ENCODE measurements around the gene JDP2. TPM values are rescaled to one million over a fixed set of nuclear protein-coding genes. Genes with fewer than 3 reads are reported as not detected.

The JDP2 gene
- total RNA-seq, 1 experiment from 2014 or later = 22.8 TPM

DNA sequence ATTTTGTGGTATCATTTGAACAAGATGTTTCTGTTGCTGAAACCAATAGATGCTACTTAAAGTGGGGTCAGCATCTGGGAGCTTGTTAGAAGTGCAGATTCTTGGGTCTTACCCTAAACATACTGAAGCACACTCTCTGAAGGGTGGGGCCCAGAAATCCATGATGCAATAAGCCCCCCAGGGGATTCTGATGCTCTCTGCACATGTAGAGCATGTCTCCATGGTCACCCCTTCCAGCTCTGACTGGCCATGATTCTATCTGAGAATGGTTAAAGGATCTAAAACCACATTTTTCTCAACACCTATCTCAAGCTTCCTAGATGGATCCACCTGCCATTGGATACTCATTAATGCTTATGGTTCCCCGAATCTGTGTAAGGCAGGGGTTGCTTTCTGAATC, 20.4 kb downstream of the JDP2 start:
- H3K4me1 Mint-ChIP-seq = peaks cover 41 to 50% of the 10 kb centered on the region in 2 experiments
- no CpG with 5 or more reads among the region's 1 CpG for WGBS (ENCODE audit: extremely low coverage, insufficient read length, low lambda C conversion rate)
- H3K9me3 ChIP-seq (ENCODE audit: control insufficient read depth, low read depth, low read length) = no peaks in the 10 kb centered on the region
- no peak overlapping the region for H3K9ac ChIP-seq (ENCODE audit: extremely low read depth, insufficient read length, low read length)
- H2BK5ac ChIP-seq (ENCODE audit: insufficient read length, low read length) = no peak overlapping the region
- H3K4me1 ChIP-seq (ENCODE audit: insufficient read depth, low read length) = peaks cover 4% of the 10 kb centered on the region; the same call in 1 of the 2 replicates
- no peaks in the 10 kb centered on the region for H3K27me3 ChIP-seq (ENCODE audit: insufficient read depth, low read length)
- H3K14ac ChIP-seq (ENCODE audit: insufficient read depth, low read length) = no peak overlapping the region
- H2BK20ac ChIP-seq (ENCODE audit: low read depth, low read length, poor library complexity, severe bottlenecking) = no peak overlapping the region
- TF ChIP-seq, protein P1, sequence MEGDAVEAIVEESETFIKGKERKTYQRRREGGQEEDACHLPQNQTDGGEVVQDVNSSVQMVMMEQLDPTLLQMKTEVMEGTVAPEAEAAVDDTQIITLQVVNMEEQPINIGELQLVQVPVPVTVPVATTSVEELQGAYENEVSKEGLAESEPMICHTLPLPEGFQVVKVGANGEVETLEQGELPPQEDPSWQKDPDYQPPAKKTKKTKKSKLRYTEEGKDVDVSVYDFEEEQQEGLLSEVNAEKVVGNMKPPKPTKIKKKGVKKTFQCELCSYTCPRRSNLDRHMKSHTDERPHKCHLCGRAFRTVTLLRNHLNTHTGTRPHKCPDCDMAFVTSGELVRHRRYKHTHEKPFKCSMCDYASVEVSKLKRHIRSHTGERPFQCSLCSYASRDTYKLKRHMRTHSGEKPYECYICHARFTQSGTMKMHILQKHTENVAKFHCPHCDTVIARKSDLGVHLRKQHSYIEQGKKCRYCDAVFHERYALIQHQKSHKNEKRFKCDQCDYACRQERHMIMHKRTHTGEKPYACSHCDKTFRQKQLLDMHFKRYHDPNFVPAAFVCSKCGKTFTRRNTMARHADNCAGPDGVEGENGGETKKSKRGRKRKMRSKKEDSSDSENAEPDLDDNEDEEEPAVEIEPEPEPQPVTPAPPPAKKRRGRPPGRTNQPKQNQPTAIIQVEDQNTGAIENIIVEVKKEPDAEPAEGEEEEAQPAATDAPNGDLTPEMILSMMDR (conservative IDR thresholded peaks at IDR 0.05) = no peak
- H2BK12ac ChIP-seq (ENCODE audit: insufficient read length, low read depth, low read length) = no peak overlapping the region
- no peak overlapping the region for H2BK120ac ChIP-seq (ENCODE audit: low read depth, low read length, poor library complexity, severe bottlenecking)
- peaks cover 0 to 17% (median 16%) of the 10 kb centered on the region in 3 experiments; a peak in 5 of 7 replicates for H3K36me3 Mint-ChIP-seq (ENCODE audit: insufficient read depth in 1 of 3, low read depth in 3 of 3)
- no peak overlapping the region for H4K91ac ChIP-seq (ENCODE audit: insufficient read length, low read depth, low read length)
- H4K20me1 ChIP-seq (ENCODE audit: control insufficient read depth, insufficient read depth, insufficient read length) = no peaks in the 10 kb centered on the region
- no peak overlapping the region for H2BK15ac ChIP-seq (ENCODE audit: low read depth, low read length)
- H3K79me1 ChIP-seq (ENCODE audit: insufficient read depth, low read depth, low read length, poor library complexity, severe bottlenecking) = no peaks in the 10 kb centered on the region
- no peak overlapping the region for H3K27ac ChIP-seq (ENCODE audit: insufficient read length, low read depth, low read length)
- no peak overlapping the region for H2AFZ ChIP-seq (ENCODE audit: low read length)
- H3K27ac Mint-ChIP-seq = no peak overlapping the region
- no peak overlapping the region for H3K4me2 ChIP-seq (ENCODE audit: insufficient read depth, insufficient read length, low read length)
- no peak overlapping the region for H3K4ac ChIP-seq (ENCODE audit: low read depth, low read length)
- no peak overlapping the region for H3T11ph ChIP-seq (ENCODE audit: low read length)
- no peak overlapping the region for H3K56ac ChIP-seq (ENCODE audit: insufficient read length, low read depth, low read length)
- H3K23me2 ChIP-seq (ENCODE audit: insufficient read length, low read depth, low read length, poor library complexity, severe bottlenecking) = no peaks in the 10 kb centered on the region
- no peak overlapping the region for H2AK5ac ChIP-seq (ENCODE audit: insufficient read length, low read length)
- DNase-seq = no peak
- no peak overlapping the region for H4K8ac ChIP-seq (replicated peaks; ENCODE audit: insufficient read length, low read depth, low read length)
- no peak overlapping the region for H3K18ac ChIP-seq (ENCODE audit: insufficient read length, low read depth, low read length)
- no peaks in the 10 kb centered on the region for H3K9me3 Mint-ChIP-seq
- no peaks in the 10 kb centered on the region for H3K27me3 Mint-ChIP-seq (ENCODE audit: low read depth)
- H3K79me2 ChIP-seq (ENCODE audit: insufficient read depth, low read length) = no peaks in the 10 kb centered on the region
- no peak overlapping the region for H3K23ac ChIP-seq (ENCODE audit: insufficient read length, low read depth, low read length)
- no peak overlapping the region for H3K4me3 Mint-ChIP-seq
- H4K5ac ChIP-seq (ENCODE audit: insufficient read length, low read depth, low read length) = no peak overlapping the region
